A549 (cell line): ENCODE results near the gene TMEM221.

ENCODE experiments used
- CTCF ChIP-seq: fragments of >200 bp; sonication (Bioruptor Twin); formaldehyde crosslinking; IDR thresholded peaks from 3 replicates; pipeline ENCODE4 v1.5.1; 2016
- MAFK ChIP-seq: fragments of 450-650 bp; IDR thresholded peaks from 2 replicates; pipeline ENCODE4 v1.6.1; 2014; ENCODE audit not compliant: partially characterized antibody
- NR3C1 ChIP-seq: fragments of >200 bp; sonication (Bioruptor Twin); formaldehyde crosslinking; IDR thresholded peaks from 3 replicates; pipeline ENCODE4 v1.6.1; 2017

GRCh38 chr19:17436874-17437267 lies 11.6 kb downstream of the TMEM221 start:
- TF ChIP-seq CTCF (no peak), MAFK (no peak), NR3C1 (no peak)
